ENCODE measurements around the gene PRKAR1B.
A peak's percentile ranks its signal among the peaks of the same experiment; 100 is the strongest.

PRKAR1B gene

DNA sequence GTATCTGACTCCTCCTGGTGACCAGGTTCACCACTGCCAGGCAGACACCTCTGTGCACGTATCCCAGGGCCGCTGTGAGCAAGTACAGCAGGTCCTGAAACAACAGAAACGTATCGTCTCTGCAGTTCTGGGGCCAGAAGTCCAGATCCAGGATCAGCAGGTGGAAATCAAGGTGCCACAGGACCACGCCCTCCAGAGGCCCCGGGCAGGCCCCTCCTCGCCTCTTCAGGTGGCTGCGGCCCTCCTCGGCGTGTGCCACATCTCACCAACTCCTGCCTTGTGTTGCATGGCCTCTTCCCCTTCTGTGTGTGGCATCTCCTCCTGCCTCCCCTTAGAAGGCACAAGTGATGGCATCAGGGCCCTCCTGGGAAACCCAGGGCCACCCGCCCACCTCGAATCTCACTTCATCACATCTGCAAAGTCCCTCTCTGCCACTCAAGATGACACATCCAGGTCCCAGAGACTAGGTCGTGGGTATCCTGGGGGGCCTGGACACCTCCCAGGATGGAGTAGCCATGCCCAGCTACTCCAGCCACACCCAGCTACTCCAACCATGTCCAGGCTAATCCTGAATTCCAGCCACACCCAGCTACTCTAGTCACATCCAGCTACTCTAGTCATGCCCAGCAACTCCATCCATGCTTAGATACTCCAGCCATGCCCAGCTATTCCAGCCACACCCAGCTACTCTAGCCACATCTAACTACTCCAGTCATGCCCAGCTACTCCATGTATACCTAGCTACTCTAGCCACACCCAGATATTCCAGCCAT, 53.2 kb downstream of the PRKAR1B start:
- DNase-seq (ENCODE audit: insufficient read length, low spot score) (no peak), FAIRE-seq (no peak)
- TF ChIP-seq POLR2A (IDR thresholded peaks at IDR 0.05; ENCODE audit: low read depth, low read length) = 0 out of 2 replicates have a peak, but pooled peaks have one; percentile 15

DNA sequence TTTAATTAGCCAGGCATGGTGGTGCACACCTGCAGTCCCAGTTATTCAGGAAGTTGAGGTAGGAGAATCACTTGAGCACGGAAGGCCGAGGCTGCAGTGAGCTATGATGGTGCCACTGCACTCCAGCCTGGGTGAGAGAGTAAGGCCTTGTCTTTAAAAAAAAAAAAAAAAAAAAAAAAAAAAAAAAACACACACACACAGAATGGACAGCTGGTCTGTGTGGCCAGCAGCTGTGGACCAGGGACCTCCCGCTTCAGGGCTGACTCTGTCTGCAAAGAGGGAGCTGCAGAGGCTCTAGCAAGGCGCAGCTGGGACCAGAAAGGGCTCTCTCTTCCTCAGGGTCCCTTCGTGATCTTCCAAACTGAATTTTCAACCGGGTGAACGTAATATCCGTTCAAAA, 54.2 kb downstream of the PRKAR1B start:
- FAIRE-seq (no peak), DNase-seq (ENCODE audit: insufficient read length, low spot score) (no peak)
- no peak for TF ChIP-seq POLR2A (IDR thresholded peaks at IDR 0.05; ENCODE audit: low read depth, low read length)

DNA sequence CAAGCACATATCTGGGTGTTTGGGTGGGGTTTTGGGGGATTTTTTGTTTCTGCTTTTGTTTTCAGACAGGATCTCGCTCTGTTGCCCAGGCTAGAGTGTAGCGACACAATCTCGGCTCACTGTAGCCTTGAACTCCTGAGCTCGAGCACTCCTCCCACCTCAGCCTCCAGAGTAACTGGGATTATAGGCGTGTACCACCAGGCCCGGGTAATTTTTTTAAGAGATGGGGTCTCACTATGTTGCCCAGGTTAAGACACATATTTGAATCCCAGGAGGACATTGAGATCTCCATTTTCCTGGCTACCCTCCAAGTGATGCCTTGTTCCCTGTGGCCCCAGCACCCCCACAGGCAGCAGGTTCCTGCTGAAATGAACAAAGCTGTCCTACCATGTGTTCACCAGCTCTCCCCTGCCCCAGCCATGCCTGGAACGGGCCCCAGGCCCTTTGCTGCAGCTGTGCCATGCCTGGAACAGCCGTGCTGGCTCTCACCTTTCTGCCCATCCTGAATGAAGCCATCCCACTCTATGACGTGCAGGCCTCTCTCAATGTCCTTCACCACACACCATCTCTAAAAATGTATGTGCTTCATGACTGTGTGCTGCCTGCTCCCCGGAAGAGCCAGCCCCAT, 55.6 kb downstream of the PRKAR1B start:
- FAIRE-seq (no peak), DNase-seq (ENCODE audit: insufficient read length, low spot score) (no peak)
- TF ChIP-seq POLR2A (IDR thresholded peaks at IDR 0.05; ENCODE audit: low read depth, low read length) = no peak

DNA sequence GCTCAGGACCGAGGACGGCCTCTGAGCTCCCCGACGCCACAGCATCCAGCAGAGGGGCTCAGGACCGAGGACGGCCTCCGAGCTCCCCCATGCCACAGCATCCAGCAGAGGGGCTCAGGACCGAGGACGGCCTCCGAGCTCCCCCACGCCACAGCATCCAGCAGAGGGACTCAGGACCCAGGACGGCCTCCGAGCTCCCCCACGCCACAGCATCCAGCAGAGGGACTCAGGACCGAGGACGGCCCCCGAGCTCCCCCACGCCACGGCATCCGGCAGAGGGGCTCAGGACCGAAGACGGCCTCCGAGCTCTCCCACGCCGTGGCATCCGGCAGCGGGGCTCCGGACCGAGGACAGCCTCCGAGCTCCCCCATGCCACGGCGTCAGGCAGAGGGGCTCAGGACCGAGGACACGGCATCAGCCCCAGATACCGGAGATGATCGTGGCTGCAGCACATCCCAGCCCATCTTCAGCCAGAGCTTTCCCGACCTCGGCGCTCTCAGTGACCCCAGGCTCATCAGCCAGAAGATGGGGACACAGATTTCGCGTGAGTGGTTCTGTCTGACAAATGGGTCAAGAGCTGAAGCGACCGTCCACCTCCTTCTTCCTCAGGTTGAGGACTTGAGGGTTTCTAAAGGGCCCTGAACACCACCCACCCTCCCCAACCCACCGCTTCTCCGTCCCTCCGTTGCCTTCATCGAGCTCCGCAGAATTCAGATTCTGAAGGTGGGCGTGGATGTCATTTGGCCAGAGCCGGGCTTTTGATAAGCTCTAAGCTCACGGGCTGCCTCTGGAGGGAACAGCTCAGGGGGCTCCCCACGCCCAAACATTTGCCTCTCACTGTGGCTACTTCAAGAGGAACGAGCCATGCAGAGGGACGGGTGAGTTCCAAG, 56.3 kb downstream of the PRKAR1B start:
- DNase-seq (ENCODE audit: insufficient read length, low spot score) (no peak), FAIRE-seq (no peak)
- TF ChIP-seq POLR2A (IDR thresholded peaks at IDR 0.05; ENCODE audit: low read depth, low read length) = no peak

DNA sequence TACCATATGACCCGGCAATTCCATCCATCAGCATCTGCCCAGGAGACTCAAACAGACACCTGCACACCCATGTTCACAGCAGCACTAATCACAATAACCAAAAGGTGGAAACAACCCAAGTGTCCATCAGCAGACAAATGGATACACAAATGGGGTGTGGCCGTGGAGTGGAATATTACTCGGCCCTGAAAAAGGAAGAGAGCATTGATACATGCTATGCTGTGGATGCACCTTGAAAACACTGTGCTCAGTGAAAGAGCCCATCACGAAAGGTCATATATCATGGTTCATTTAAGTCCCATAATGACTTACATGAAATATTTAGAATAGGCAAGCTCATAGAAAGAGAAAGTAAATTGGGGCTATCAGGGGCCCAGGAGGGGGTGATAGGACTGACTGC, 58.1 kb downstream of the PRKAR1B start:
- no peak for FAIRE-seq
- TF ChIP-seq POLR2A (IDR thresholded peaks at IDR 0.05; ENCODE audit: low read depth, low read length) = no peak
- no peak for DNase-seq (ENCODE audit: insufficient read length, low spot score)

DNA sequence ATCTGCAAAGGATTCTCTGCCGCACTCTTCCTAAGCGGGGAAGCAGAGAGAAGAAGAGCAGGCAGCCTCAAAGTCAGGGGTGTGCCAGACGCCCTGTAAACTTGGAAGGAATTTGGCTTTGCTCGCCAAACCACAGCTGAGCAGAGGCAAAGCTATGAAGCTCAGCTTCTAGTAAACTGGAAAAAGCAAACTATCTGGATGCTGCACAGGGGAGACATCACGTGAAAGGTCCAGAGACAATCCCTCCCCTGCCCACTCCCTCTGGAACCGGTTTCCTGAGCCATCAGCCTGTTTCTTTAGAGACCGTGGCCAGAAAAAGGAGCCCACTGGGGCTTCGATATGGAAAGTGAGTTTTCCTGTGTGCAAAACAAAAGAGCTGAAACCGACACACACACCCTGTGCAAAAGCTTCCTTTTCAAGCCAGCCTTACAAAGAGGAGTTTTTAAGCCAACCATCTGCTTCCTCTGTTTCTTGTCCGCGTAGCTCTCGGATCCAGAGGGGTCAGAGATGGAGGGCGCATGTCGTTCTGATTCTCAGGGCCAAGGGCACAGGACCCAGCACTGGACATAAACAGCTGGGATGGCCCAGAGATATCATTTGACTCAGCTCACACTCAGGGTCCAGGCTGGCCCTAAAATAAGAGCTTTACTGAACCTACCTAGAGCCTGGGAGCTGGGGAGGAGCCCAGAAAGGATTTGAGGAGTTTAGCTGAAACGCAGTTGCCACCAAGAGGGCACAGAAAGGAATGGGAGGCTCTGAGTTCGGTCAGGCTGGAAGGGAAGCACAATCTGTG, 58.7 kb downstream of the PRKAR1B start:
- no peak for DNase-seq (ENCODE audit: insufficient read length, low spot score)
- no peak for FAIRE-seq
- no peak for TF ChIP-seq POLR2A (IDR thresholded peaks at IDR 0.05; ENCODE audit: low read depth, low read length)

DNA sequence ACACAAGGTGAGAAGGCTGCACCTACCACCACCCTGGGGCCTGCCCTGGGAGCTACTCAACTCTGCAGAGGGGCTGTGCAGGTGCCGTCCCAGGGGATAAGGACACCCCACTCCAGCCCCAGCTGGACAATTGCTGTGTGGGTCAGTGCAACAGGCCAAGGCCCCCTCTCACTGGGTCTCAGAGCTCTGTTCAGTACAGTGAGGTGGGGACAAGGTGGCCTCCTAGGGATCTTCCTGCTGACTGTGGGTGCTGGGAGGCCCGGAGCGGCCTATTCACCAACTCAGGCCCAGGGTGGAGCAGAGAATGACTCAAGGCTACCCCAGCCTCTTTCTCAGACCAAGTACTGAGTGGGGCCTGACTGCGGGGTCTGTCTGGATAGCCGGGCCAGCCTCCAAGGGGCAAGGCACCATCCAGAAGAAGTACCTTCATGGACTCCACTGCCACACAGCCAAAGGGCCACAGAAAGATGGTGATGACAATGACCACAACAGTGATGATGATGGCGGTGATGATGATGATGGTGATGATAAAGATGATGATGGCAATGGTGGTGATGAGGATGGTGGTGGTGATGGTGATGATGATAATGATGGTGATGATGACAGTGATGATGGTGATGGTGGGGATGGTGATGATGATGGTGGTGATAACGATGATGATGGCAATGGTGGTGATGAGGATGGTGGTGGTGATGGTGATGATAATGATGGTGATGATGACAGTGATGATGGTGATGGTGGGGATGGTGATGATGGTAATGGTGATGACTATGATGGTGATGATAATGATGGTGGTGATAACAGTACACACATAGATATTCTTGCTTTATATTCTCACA, 60.4 kb downstream of the PRKAR1B start:
- TF ChIP-seq POLR2A (IDR thresholded peaks at IDR 0.05; ENCODE audit: low read depth, low read length) = 0 out of 2 replicates have a peak, but pooled peaks have one; percentile 19
- DNase-seq (ENCODE audit: insufficient read length, low spot score) (no peak), FAIRE-seq (no peak)

DNA sequence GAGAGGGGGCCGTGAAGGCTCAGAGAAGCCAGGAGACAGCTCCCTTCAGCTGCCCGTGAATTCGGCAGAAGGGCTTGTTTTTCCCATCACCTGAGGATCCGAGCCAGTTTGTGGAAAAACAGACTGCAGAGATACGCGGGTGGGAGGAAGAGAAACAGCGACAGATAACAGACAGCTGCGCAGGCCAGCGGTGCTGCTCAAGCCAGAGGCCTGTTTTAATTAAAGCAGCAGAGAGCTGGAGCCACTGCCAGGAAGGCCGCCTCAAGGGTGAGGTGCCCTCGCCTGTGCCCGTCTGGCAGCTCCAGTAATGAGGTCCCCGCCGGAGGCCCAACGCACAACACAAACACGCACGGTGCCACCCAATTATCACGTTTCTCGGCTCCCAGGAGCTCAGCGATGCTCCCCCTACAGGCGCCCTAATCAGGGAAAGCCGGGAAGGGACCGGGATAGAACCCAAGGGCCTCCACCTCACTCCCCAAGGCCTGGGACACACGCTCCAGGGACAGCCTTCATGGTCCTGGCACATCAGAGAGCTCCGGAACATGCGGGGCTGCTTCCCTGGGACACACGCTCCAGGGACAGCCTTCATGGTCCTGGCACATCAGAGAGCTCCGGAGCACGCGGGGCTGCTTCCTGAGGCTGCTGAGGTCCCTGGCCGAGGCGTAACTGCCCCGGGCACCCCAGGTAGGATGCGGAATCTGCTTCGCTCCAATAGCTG, 61.2 kb downstream of the PRKAR1B start:
- DNase-seq (ENCODE audit: insufficient read length, low spot score) (no peak), FAIRE-seq (no peak)
- TF ChIP-seq POLR2A (IDR thresholded peaks at IDR 0.05; ENCODE audit: low read depth, low read length) = no peak

DNA sequence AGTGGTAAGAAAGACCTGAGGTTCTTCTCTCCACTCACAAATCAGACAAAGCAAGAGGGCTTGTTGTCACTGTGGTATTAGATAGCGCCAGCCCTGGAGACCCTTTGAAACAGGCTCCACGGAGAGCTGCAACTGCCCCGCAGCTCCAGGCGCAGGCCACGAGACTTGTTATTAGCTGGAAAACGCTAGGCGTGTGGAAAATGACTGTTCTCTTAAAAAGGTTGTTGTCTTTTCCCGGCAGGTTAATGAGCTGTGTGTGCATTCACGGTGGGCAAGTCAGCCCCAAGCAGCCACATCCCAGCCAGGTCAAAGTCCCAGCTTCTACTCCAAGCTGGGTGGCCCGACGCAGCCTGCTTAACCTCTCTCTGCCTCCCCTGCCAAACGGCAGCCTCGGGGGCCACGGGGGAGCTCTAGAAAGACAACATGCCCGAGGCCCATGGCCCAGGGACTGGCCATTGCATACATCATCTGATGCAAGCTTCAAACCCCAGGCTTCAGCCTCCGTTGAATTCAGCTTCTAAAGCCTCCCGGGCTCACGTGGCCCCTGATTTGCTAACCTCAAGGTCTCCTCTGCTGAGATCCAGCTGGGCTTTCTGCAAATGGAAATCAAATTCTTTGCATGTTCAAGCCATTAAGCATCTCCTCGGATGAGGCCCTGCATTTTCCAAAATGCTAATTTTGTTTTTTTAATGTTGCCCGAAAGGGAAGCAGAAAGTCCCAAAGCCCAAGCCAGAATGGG, 61.9 kb downstream of the PRKAR1B start:
- DNase-seq (ENCODE audit: insufficient read length, low spot score) (no peak), FAIRE-seq (no peak)
- no peak for TF ChIP-seq POLR2A (IDR thresholded peaks at IDR 0.05; ENCODE audit: low read depth, low read length)

DNA sequence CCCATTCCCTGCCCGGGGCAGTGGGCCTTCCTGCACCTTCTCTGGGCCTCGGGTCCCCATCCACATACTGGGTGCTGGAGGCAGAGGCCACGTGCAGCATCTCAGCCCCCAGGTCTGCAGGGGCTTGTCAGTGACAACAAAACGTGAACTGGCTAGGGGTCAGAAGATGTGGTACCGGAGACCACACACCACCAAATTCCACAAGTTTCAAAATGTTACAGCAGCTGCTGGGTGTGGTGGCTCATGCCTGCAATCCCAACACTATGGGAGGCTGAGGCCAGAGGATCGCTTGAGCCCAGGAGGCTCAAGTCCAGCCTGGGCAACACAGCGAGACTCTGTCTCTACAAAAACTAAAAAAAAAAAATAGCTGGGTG, 62.7 kb downstream of the PRKAR1B start:
- no peak for TF ChIP-seq POLR2A (IDR thresholded peaks at IDR 0.05; ENCODE audit: low read depth, low read length)
- FAIRE-seq = no peak
- no peak for DNase-seq (ENCODE audit: insufficient read length, low spot score)

DNA sequence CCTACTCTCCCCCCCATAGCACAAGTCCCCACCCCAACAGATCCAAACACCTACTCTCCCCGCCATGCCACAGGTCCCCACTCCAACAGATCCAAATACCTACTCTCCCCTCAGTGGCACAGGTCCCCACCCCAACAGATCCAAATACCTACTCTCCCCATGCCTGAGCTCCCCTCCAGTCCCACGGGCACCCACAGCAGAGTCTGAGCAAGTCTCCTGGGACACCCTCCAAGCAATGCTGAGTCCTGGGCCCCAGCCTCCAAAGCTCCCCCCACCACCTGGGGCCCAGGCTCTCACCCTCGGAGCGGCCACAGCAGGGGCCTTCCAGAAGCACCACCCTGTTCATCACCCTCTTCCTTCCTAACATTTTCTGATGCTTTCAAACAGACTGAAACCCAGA, 64.5 kb downstream of the PRKAR1B start:
- FAIRE-seq (no peak), DNase-seq (ENCODE audit: insufficient read length, low spot score) (no peak)
- no peak for TF ChIP-seq POLR2A (IDR thresholded peaks at IDR 0.05; ENCODE audit: low read depth, low read length)

DNA sequence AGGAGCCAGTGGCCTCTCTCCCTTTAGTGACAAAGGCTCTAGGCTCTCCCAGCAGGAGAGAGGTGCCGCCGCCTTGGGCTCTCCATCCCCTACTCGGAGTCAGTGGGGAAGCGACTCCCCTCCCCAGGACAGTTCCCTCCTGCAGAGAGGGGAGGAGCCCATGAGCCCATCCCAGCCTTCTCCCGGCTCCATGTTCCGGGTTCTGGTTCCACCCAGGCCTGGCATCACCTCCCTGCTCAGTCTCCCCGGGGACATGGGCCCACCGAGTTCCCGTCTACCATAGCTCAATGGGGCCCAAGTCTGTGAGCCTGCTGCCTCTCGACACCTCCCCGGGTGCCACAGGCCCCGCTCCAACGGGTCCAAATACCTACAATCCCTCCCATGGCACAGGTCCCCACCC, 67.1 kb downstream of the PRKAR1B start:
- DNase-seq (ENCODE audit: insufficient read length, low spot score) (no peak), FAIRE-seq (no peak)
- TF ChIP-seq POLR2A (IDR thresholded peaks at IDR 0.05; ENCODE audit: low read depth, low read length) = no peak

Measured in H54 (cell line).